Measurements from ENCODE around the gene ARHGAP15.

ARHGAP15 gene

DNA sequence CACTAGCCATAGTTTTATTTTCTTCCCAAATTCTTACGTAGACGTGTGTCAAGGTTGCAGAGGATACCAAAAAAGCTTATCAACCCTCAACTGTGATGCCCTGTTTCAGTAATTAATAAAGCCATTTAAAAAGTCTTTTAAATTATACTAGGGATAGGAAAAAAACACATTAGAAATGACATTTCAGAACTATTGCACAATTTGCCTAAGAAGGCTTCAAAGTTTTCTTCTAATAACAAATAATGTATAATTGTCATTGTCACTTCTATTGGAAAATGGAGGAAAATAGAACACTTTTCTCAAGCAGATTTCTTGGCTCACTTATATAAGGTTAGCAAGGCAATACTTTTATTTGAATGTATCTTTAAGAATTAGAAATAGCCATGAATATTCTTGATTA, 253.8 kb downstream of the ARHGAP15 start:
- in situ Hi-C loops (cut with HindIII; ENCODE audit: low sequenced_read_pairs), result no loop called here

GRCh38 chr2:143384111-143384510, 254.9 kb downstream of the ARHGAP15 start:
- in situ Hi-C loops (cut with HindIII; ENCODE audit: low sequenced_read_pairs), result no loop called here

GRCh38 chr2:143390171-143390570, 261.0 kb downstream of the ARHGAP15 start:
- in situ Hi-C loops (cut with HindIII; ENCODE audit: low sequenced_read_pairs), result no loop called here

GRCh38 chr2:143392358-143392757, 263.1 kb downstream of the ARHGAP15 start:
- in situ Hi-C loops (cut with HindIII; ENCODE audit: low sequenced_read_pairs), result no loop called here

GRCh38 chr2:143394062-143394461, 264.8 kb downstream of the ARHGAP15 start:
- in situ Hi-C loops (cut with HindIII; ENCODE audit: low sequenced_read_pairs), result no loop called here

DNA sequence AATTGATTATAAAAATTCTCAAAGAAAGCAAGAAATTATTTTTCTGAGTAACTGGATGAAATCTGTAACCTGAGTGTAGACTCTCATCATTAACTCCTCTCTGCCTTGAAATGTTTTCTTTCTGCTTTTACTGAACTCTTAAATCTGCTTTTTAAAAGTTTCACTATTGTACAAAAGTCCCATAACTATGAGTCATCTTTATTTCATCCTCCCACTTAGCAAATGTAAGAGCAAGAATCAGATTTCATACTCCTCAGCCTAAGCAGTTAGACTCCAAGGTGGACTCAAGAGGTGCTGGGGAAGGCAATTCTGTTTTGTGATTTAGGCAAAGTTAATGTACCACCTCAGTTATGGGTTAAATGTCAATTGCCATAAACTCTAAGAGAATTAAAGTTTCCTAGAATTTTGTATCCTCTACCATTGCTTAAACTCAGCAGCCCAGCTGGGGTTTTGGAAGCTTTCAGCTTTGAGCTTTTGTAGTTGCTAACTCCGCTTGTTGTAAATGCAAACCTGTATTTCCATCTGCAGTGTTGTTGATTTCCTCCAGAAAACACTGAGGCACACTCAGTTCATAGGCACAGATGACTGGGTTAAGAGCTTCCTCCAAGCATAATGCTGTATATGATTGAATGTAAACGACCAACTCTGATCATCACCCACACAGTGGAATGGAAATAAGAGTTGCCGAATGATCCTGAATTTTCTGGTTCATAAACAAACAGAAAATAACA, 268.8 kb downstream of the ARHGAP15 start:
- in situ Hi-C loops (cut with HindIII; ENCODE audit: low sequenced_read_pairs), result no loop called here

- in situ Hi-C loops (cut with HindIII; ENCODE audit: low sequenced_read_pairs), result no loop called here
Measured at GRCh38 chr2:143398781-143399180, 269.6 kb downstream of the ARHGAP15 start.

GRCh38 chr2:143399631-143400069, 270.4 kb downstream of the ARHGAP15 start:
- in situ Hi-C loops (cut with HindIII; ENCODE audit: low sequenced_read_pairs), result no loop called here

- in situ Hi-C loops (cut with HindIII; ENCODE audit: low sequenced_read_pairs), result no loop called here
Measured at GRCh38 chr2:143401861-143402260, 272.6 kb downstream of the ARHGAP15 start.

DNA sequence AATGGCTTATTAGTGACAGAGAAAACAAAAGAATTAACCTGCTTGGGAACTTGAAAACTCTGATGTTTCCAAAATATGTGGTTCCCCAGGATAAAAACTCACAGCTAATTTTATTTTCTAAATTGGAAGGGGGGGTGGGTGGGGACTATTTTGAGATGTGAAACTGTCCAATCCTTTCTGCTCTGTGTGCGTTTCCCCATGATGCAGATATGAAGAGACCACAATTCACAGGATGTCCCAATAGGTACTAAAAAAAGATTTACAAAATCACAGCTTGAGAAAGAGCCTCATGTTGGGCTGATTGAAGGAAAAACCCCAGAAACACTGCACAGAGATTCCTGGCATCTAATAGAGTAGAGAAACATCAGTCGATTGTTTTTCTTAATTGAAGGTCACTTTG, 273.2 kb downstream of the ARHGAP15 start:
- in situ Hi-C loops (cut with HindIII; ENCODE audit: low sequenced_read_pairs), result no loop called here

DNA sequence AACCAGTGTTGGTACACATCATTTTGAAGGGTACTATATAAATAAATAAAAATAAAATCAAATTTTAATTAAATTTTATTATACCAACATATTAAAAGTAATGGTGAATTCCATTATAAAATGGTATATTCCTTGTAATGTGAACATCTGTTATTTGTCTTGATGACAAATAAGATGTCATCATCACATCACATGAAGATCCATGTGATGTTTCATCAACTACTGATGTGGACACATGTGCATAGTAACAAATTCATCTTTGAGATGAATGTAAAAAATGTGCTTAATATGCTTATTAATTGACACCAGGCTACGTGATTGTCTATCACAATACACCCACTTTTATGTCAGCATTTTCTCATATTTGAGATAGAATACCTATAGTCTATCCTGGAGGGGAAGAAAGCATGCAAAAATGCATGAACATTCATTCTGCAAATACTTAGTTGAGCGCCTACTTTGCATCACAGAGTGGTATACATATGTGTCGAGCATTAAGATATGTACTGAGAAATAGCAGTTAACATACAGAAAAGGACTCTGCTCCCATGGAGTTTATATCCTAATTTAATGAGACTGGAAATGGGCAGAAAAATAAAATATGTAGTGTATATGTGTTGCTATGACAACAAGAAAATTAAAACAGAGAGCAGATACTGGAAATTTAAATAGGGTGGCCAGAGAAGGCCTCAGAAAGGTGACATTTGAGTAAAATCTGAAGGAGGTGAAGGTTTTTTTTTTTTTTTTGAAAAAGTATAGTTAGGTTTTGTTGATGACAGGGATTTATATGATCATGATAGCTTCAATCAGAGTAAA, 281.1 kb downstream of the ARHGAP15 start:
- in situ Hi-C loops (cut with HindIII; ENCODE audit: low sequenced_read_pairs), result no loop called here

DNA sequence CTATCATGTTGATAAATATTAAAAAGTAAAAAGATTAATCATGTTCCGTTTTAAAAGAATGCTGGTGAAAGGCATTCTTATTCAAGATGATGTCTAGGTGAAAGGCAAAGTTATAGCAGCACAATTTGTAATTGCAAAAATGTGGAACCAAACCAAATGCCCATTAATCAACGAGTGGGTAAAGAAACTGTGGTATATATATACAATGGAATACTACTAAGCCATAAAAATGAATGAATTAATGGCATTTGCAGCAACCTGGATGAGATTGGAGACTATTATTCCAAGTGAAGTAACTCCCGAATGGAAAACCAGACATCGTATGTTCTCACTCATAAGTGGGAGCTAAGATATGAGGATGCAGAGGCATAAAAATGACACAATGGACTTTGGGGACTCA, 286.4 kb downstream of the ARHGAP15 start:
- in situ Hi-C loops (cut with HindIII; ENCODE audit: low sequenced_read_pairs), result no loop called here

GRCh38 chr2:143417428-143417827, 288.2 kb downstream of the ARHGAP15 start:
- in situ Hi-C loops (cut with HindIII; ENCODE audit: low sequenced_read_pairs), result no loop called here

- in situ Hi-C loops (cut with HindIII; ENCODE audit: low sequenced_read_pairs), result no loop called here
Measured at GRCh38 chr2:143420313-143420712, 291.1 kb downstream of the ARHGAP15 start.

DNA sequence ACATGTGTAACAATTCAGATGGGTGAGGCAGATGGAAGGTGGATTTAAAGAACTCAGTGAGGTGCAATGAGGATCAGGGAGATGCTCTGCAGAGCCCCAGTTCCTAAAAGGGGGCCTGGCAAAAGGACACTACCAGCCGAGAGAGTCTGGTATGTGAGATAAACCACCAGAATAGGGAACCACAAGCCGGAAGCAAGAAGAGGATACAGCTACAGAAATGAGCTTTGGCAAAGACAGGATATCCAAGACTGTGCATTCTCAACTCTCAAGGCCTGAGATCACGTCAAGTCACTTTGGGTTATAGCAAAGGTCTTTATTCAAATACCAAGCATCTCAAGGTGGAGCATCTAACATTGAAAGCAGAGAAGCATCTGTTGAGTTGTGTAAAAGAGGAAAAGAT, 293.5 kb downstream of the ARHGAP15 start:
- in situ Hi-C loops (cut with HindIII; ENCODE audit: low sequenced_read_pairs), result no loop called here

DNA sequence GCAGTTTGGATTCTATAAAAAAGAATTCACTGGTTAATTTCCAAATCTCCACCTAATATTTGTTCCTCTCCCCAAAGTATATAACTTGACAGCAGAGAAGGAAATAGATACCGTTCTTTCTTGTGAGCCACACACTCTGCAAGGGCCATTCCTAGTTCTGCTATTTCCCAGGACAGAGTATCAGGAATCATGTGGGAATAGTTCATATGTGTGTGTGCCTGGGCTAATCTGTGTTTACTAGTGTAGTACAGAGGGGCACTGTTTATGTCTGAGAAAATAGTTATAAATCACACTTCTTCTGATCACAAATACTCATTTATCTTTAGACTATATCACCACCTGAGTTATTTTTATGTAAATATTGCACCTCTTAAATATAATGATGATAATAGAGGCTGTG, 296.7 kb downstream of the ARHGAP15 start:
- in situ Hi-C loops (cut with HindIII; ENCODE audit: low sequenced_read_pairs), result no loop called here

DNA sequence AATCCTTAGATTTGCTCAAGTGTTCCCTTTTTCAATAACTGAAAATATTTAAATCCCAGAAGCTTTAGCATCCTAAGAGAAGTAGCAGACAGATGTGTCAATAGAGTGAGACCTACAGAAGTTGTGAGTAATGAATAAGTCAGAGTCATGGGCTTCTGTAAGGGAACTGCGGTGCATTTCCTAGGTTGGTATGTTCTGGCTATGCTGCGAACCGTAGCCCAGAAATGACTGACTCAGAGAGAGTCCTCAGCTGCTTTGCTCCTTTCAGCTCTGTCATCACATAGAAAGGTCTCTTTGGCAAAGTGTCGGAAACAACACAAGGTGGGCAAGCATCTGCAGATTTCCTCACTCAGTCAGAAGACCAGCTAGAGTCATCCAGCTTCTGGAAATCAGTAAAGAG, 297.1 kb downstream of the ARHGAP15 start:
- in situ Hi-C loops (cut with HindIII; ENCODE audit: low sequenced_read_pairs), result no loop called here

DNA sequence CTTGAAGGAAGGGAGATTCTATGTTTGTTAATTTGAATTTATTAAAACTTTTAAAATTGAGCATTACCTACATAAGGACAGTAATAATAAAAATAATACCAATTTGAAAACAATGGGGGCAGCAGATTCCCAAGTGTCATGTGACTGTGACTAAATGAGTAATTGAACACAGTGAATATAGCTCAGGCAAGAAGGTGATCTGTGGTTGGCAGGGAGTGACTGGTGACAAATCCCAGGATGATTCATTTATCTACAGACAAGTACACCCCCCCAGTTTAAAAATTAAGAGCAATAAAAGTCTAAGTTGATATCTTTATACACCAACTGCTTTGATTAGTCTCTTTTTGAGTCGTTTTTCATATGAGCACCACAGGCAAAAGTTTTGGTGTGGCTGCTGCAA, 299.5 kb downstream of the ARHGAP15 start:
- in situ Hi-C loops (cut with HindIII; ENCODE audit: low sequenced_read_pairs), result no loop called here

- in situ Hi-C loops (cut with HindIII; ENCODE audit: low sequenced_read_pairs), result no loop called here
Measured at GRCh38 chr2:143429932-143430679, 300.9 kb downstream of the ARHGAP15 start.

DNA sequence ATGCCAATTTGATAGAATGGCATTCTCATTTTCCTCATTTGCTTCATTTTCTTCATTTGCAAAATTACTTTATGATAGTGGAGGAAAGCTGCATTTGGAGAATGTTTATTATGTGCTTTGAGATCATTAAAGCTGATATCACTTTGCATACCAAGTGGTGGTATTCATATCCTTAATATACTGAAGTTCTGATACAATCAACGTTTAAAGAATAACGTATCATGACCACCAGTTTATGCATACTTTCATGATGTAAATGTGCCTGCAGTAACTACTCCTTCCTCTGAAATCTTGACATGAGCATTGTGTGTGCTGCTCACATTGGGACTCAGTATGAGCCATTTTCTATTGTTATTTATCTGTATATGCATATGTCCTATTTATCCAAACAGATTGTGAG, 302.1 kb downstream of the ARHGAP15 start:
- in situ Hi-C loops (cut with HindIII; ENCODE audit: low sequenced_read_pairs), result no loop called here

DNA sequence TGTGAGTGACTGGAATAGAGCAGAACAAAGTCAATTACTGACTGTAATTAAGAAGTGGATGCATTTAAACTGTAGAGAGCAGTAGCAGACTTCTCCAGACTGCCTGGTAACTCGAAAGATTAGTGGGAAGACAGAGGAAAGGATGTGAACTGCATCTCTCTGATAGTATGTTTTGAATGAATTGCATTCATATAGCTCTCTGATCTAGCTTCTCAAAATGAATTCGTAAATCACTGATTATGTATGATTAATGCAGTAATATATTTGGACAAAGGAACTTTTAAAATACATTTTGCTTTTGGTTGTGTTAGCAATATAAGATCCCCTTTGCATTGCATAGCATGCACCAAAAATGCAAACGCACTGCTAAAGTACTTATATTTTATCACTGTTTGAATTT, 304.0 kb downstream of the ARHGAP15 start:
- in situ Hi-C loops (cut with HindIII; ENCODE audit: low sequenced_read_pairs), result no loop called here

- in situ Hi-C loops (cut with HindIII; ENCODE audit: low sequenced_read_pairs), result no loop called here
Measured at GRCh38 chr2:143433840-143434239, 304.6 kb downstream of the ARHGAP15 start.
